Inflammatory macrophage (primary cell): ENCODE data around the gene RMI2.
"Not testable (repeated sequence)": the region's sequence is repeated elsewhere in the genome, so short reads cannot be mapped to it uniquely, and the experiment has no call there.

Source experiments
- DNase-seq, 2 donors: peaks; one replicate each; pipeline ENCODE4 v3.0.0-alpha.2; 2020 to 2022

The RMI2 gene

DNA sequence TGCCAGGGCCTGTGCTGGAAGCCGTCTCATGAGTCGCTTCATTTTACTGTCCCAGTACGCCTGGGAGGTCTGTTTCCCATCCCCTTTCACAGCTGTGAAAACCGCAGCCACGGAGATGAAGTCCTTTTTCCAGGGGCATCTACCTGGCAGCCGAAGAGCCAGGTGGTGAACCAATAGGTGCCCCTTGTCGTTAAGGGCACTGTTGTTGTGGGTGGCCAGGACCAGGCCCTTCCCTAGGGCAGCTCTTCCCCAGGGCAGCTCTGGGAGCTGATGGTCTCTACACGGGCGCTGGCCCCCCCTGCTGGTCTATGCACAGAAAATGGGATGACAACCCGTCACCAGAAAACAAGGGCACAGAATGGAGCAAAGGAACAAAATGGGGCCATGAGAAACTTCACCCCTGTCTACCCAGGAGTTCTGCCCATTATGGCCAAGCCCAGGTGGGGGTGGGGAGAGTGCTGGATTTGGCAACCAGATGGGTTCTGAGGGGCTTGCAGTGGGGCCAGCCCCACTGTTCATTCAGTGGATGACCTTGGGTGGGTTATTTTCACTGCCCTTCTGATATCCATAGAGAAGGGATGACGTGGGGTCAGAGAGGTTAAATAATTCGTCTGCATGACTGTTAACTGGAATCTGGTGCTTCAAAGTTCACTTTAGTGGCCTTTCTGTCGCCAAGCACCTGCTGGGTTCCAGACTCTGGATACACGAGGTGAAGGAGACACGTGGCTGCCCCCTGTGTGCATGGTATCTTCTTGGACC, 11.5 kb downstream of the RMI2 start:
- peak; percentile 66 to 77 for DNase-seq

DNA sequence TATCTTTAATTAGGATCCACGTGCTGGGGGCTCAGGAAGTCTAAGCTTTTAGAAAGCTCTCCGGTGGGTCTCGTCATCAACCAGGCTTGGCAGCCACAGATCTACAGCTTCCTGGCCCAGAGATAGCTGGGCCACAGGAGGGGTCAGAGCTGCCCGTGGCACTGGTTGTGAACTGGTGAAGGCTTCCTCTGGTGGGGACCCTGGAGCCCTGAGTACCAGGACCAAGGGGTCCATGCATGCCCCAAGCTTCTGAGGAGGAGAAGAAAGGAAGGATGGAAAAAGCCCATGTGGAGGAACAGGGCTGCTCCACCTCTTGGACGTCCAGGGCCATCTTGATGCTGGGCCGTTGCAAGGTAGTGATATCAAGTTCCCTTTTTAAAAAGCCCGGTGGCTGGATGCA, 13.3 kb downstream of the RMI2 start:
- DNase-seq: no peak

DNA sequence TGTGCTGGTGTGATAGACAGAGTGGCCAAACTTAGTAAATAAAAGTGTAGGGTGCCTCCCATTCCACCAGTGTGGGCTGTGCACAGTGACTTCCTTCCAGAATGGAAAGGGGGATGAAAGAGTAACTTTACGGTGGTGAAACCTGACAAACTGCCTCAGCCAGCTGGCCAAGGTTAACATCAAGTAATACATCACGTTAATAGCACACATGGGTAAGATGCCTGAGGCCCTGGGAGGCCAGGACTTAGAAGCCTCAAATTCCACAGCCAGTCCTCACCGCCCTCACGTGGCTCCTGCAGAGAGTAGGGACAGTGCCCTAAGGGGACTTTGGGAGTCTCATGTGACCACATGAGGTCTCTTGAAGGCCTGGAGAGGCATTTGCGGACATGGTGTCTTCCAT, 14.1 kb downstream of the RMI2 start:
- DNase-seq: no peak

DNA sequence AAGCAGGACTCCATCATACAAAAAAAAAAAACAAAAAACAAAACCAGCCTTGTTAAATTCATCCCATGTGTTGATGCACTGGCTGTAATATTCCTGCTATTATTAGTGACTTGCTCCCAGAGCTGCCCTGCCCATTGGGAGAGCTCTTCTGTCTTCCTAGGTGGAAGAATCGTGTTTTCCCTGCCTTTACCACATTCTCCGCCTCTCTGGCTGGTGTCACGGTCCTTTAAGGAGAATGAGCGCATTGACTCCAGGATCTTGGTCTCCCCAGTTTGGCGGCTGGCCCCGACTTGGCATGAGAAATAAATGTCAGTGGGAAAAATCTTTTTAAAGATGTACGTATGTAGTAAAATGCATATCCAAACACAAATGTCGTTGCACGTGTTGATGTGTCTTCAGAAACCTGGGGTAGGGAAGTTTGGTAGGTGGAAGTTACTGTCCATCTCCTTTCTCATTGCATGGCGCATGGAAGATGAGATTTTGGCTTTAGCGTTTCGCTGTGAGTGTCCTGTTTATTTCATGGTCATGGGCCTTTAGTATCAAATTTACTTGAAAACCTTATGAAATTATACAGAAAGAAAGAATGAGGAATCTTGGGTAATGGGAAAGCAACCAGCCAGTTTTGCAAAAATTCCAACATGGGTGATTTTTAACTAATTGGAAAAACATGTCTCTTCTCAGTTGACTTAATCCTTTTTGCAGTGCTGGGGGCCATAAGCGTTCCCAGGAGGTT, 15.5 kb downstream of the RMI2 start:
- no peak for DNase-seq

DNA sequence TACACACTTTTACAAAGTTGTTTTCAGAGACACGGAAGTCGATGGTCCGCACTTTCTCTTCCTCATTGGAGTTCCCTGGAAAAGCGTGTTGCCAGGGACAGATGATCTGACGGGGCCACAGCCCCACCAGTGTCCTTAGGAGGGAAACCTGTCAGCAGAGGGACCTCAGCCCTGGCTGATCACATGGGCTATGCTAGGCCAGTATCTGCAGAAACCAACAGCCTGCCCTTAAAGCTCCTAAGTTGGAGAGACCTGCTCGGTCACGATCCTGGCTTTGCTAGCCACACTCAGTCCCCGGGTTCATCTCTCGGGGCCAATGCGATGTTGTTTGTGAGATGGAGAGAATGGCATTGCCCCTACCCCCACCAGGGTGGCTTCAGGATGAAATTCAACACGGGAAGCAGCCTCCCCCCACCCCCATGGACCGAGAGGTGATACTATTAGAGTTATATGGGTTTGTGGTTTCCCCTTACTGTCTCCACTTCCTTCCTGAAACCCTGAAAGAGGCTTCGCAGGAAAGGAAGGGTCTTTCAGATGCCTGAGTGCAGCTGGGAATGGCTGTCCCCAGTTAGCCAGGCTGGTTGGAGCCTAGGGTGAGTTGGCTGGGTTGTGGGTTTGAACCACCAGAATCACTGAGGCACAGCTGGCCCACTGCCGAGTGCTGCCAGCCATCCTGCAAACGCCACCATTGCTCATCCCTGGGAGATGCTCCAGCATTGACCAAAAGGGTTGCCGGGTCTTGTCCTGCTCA, 16.6 kb downstream of the RMI2 start:
- DNase-seq: peak; percentile 26 to 34

DNA sequence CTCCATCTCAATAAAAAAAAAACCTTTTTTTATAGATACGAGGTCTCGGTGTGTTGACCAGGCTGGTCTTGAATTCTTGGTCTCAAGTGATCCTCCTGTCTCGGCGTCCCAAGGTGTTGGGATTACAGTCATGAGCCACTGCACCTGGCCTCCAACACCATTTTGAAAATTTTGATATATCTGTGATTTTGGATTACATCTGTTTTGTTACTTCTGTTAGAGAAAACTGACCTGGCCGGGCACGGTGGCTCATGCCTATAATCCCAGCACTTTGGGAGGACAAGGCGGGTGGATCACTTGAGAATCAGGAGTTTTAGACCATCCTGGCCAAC, 18.6 kb downstream of the RMI2 start:
- no peak for DNase-seq

DNA sequence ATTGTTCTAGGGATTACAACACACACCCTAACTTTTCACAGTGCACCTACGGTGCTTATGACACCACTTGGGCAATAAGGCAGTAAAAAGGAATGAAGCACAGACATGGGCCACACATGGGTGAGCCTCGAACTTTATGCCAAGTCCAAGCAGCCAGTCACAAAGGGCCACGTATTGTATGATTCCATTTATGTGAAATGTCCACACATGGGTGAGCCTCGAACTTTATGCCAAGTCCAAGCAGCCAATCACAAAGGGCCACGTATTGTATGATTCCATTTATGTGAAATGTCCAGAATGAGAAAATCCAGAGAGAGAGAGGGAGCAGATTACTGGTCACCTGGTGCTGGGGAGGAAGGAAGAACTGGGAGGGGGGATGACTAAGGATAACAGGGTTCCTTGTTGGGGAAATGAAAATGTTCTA, 22.2 kb downstream of the RMI2 start:
- no peak for DNase-seq

DNA sequence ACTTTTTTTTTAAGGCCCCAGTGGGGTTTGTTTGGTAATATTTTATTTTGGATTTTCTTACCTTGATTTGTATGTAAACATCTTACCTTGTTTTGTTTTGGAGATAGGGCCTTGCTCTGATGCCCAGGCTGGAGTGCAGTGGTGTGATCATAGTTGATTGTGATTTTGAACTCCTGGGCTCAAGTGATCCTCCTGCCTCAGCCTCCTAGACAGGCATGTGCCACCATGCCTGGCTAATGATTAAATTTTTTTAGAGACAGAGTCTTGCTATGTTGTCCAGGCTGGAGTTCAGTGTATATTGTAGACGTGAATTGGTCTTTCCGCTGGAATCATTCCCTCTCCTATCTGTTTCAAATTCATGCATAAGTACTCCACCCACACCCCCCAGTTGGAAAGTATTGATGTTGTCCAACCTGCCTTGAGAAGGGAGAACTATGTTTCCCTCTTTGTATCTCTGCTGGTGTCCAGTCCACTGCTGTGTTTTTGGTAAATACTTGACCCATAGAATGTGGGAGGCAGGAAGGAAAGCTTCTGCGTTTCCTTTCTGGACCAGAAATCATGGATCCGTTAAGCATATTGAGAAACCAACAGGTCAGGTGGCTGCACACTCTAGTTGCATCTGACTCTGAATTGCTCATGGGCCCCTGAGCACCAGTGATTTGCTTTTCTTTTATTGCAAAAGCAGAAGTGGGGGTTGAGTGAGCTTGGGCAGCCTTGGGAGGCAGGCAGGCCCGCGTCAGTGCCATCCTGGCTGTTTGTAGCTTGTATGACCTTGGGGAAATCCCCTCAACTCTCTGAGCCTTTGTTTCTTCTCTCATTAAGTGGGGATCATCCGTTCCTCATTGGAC, 25.0 kb downstream of the RMI2 start:
- DNase-seq: peak; percentile 88 to 95

DNA sequence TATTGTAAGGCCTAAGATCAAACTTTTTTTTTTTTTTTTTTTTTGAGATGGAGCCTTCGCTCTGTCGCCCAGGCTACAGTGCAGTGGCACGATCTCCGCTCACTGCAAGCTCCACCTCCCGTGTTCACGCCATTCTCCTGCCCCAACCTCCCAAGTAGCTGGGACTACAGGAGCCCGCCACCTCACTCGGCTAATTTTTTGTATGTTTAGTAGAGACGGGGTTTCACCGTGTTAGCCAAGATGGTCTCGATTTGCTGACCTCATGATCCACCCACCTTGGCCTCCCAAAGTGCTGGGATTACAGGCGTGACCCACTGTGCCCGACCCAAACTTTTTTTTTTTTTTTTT, 25.6 kb downstream of the RMI2 start:
- DNase-seq: not testable (repeated sequence)

DNA sequence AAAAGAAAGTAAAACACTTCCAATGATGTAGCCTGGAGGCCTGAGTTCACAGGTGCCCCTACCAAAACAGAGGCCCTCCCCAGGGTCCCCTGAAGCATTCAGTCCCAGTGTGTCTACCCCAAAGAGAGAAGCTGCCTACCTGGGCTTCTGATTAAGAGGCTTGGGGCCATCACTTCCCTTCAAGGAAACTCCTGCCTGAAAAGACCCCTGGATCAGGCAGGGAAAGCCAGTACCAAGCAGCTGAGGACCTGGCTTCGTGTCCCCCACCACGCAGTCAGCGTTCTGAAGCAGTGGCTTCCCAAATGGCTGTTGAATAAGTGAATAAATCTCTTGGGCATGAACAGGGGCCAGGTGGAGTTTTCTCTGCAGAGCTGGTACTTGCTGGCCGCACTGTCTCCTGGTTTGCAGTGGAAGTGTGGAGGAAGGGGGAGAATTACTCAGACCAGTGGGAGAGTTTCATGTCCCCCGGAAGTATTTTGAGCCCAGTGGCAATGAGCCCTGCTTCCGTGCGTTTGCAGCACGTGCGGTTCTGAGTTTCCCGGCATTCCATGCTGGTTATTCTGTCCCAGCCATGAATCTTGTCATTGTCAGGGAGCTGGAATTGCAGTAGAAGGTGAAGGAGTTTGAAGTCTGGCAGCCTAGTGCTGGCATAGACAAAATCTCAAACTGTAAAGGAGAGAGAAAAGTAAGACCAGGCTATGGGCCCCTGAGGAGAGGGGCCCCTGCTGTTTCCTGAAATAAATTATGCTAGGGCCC, 27.0 kb downstream of the RMI2 start:
- no peak for DNase-seq

DNA sequence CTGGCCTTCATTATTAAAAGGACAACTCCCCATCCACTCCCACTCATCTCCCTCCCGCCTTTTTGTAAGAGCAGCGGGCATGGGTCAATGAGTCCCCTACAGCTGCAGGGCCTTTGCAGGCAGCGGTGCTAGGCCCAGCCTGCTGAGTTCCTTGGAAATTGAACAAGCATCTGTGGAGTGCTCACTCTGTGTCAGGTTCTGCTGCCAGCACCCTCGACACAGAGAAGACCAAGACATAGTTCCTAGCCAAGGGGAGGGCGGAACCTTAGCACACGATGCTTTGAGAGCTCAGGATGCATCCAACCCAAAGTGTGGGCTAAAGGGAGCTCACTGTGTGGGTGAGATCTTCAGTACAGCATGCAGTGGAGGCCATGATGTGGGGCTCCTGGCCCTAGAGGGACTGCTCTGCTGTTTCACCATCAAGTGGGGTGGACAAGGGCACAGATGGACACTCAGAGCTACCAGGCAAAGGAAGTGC, 27.6 kb downstream of the RMI2 start:
- no peak for DNase-seq

DNA sequence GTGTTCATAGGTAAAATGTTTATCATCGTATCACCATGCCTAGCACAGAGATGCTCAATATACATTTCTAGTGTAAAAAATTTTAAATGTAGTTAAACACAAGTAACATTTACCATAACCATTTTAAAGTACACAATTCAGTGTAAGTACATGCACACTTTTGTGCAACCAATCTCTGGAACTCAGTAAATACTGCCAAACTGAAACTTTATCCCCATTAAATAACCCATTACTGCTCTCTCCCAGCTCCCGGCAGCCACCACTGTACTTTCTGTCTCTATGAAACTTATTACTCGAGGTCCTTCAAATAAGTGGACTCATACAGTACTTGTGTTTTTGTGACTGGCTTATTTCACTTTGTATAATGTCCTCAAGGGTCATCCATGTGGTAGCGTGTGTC, 29.0 kb downstream of the RMI2 start:
- DNase-seq: no peak

DNA sequence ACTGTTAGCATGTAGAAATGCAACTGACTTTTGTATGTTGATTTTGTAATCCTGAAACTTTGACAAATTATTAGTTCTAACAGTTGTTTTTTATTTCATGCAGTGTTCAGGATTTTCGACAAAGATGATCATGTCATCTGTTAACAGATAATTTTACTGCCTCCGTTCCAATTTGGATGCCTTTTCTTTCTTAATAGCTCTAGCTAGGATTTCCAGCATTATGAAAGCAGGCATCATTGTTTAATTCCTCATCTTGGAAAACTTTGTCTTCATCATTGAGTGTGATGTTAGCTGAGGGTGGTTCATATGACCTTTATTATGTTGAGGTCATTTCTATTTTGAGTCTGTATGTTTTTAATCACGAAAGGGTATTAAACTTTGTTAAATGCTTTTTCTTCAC, 31.9 kb downstream of the RMI2 start:
- DNase-seq: no peak

DNA sequence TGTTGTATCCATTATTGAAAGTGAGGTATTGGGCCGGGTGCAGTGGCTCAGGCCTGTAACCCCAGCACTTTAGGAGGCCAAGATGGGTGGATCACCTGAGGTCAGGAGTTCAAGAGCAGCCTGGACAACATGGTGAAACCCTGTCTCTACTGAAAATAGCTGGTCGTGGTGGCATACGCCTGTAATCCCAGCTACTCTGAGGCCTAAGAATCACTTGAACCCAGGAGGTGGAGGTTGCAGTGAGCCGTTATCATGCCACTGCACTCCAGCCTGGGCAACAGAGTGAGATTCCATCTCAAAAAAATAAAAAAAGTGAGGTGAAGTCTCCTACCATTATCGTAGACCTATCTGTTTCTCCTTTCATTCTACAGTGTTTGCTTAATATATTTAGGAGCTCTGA, 33.7 kb downstream of the RMI2 start:
- DNase-seq: not testable (repeated sequence)

DNA sequence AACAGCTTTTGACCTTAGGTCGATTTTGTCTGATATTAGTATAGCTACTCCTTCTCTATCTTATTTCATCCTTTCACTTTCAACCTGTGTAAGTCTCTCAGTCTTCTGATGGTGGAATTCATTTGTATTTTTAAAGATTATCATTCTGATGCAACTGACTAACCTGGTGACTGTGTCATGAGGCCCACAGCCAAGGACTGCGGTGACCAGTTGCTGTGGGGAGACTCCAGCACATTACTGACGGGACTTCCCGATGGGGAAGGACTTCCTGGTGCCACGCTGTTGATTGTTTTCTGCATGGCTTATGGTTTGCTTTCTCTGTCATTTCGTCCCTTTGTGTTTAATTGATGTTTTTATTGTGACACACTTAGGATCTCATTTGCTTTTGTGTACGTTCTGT, 34.2 kb downstream of the RMI2 start:
- DNase-seq: peak; percentile 29 to 81

DNA sequence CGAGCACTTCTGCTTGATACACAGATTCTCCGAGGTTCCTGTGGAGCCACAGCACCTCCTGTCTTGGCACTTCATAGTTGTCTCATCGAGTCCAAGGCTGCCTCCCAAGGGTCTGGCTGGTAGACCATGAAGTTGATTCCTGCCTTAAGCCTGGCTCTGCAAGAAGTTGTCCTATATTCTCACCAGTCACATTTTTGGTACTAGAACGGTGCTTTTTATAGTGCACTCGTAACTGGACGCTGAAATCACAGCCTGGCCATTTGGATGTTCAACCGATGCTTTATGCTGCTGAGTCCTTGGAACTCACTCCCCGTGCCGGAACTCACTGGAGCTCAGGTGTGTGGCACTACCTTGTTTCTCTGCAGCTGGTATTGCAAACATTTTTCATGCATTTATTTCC, 35.6 kb downstream of the RMI2 start:
- DNase-seq: no peak

DNA sequence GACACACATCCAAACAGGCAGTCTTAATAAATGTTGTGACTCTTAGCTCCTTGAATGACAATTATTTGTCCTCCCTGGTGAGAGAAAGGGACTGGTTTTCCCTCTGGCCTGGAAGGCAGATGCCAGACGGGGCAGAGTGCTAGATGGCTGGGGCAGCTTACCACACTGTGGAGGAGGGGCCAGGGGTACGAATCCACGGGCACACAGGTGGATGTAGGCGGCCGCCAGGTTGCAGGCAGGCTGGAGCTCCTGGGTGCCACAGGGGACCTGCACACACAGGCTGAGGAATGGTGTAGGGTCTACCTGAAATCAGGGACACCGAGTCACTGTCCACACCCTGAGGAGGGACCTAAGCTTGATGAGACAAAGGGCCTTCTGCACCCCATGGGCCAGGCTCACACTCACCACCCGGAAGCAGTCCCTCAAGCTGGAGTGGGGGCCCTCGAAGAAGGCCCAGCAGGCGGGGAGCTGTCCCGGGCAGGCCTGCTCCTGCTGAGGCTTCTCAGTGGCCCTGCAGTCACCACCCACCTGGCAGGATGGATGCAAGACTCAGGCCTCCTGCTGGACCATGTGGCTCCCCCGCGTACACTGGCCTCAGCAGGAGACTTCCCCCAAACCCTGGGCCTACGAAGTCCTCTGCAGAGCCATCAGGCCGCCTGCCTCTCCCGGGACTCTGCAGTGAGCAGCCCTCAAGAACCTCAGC, 38.4 kb downstream of the RMI2 start:
- no peak for DNase-seq

DNA sequence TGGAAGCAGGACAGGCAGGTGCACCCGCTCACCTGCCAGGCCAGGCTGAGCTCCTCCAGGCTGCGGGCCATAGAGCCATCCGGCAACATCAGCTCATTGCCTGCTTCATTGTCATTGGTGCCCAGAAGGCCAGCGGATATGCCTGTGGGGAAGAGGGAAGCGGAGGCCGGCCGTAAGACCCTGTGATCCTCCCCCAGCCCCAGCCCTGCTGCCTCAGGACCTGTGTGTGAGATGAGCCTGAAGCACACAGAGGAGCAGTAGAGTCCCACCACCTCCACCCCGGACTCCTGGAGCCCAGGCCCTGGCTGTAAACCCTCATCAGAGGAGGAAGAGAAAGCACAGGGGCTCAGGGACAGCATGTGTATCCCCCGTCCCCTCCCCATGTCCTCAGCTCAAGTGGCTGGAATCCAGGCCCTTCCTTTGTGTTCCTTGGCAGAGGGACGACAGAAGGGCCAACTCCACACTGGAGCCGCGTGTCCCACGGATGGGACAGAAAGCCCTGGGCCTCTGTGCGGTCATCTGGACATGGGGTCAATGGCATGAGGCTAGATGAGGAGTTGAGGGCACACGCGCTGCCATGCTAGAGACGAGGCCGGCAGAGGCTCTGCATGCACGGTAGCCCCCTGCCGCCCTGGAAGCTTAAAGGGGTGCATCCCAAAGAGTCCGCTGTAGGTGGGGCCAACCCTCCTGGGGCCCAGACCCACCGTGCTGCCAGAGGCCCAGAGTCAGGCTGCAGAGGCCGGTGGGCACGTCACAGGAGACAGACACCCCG, 39.1 kb downstream of the RMI2 start:
- DNase-seq: no peak

DNA sequence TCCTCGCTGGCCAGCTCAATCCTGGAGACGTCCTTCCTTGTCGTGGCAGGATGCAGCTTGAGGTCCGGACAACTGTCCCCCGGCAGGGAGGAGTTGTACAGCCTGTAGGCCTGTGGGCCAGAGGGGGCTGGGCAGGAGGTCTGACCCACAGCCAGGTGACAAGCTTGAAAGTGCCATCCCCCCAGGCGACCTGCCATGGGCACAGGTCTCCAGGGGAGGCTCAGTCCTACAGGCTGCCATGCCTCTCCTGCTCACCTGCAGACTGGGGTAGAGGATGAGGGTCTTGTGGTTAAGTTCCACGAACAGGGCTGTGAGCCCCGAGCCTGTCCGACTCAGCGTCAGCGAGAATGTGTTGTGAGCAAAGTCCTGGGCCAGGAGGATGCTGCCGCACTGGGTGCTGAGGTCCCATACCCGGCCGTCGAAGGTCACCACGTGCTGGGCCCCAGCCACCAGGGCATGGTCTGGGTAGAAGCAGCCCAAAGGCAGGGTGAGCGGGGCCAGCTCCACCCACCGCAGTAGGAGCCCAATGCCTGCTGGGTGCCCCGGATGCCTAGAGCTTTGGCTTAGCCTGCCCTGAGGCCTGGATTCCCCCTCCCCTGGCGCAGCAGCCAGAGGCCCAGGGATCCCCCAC, 39.8 kb downstream of the RMI2 start:
- no peak for DNase-seq
